Suppressor macrophage (primary cell): ENCODE data around the gene RNF5.
"Not testable (repeated sequence)": the region's sequence is repeated elsewhere in the genome, so short reads cannot be mapped to it uniquely, and the experiment has no call there.

ENCODE experiments used
- DNase-seq, 4 experiments: peaks; one replicate each; pipeline ENCODE4 v3.0.0-alpha.2; 2020 to 2022

Gene RNF5

GRCh38 chr6:32189742-32190053 is 11.5 kb downstream of the RNF5 start:
- no peak for DNase-seq

- peak; percentile 78 to 94 (median 90) for DNase-seq
Measured at GRCh38 chr6:32190054-32190851, 12.0 kb downstream of the RNF5 start, which contains the start of gene PBX2. Gene PBX2, minus strand, starts transcription at chr6:32190202. Its CDS starts 287 bp downstream, at chr6:32189915.

GRCh38 chr6:32190911-32191677 is 12.9 kb downstream of the RNF5 start:
- DNase-seq: no peak

GRCh38 chr6:32191696-32192607 is 13.7 kb downstream of the RNF5 start:
- DNase-seq: peak in 1 of 4 experiments; percentile 40

DNA sequence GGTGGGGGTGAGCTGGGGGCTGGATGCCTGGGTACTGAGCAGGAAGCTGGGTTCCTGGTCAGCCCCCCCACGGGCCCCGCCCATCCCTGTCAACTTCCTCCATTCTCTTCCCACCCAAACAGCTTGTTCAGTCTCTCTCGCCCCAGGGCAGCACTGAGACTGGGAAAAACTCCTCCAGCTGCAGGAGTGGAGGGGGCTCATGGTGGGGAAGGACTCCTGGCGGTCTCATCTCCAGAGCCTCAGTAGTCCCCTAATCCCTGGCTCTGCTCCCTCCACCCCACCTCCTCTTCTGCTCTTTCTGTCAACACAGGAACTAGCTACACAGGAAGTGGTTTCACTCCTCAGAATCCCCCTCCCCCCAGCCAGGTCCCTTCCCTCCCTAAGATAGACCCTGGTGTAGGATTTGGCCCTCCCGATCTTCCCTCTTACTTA is 14.4 kb downstream of the RNF5 start, which contains the start of gene GPSM3:
TSS of gene GPSM3 (minus strand) at position 36 of the 432 bp plus-strand sequence. CDS start 130 bp downstream, outside the sequence.
- DNase-seq: peak; percentile 60 to 85 (median 72)

DNA sequence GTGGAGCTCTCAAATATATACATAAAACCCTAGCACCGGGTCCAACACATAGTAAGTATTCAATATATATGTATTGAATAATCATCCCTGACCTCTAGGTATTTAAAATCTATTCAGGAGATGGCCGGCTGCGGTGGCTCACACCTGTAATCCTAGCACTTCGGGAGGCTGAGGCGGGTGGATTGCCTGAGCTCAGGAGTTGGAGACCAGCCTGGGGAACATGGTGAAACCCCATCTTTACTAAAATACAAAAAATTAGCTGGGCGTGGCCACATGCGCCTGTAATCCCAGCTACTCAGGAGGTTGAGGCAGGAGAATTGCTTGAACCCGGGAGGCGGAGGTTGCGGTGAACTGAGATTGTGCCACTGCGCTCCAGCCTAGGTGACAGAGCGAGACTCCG is 14.9 kb downstream of the RNF5 start:
- not testable (repeated sequence) for DNase-seq

DNA sequence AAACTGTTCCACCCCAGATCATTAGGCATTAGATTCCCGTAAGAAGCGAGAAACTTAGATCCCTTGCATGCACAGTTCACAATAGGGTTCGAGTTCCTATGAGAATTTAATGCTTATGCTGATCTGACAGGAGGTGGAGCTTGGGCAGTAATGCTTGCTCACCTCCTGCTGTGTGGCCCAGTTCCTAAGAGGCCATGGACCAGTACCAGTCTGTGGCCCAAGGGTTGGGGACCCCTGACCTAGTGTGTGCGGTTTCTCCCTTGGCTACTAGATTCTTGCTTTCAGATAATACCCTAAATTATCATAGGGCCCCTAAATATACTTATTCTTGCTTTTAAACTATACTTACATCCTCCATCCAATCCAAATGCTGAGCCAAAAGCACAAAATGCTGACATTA is 16.2 kb downstream of the RNF5 start:
- no peak for DNase-seq

GRCh38 chr6:32194825-32195651 is 16.8 kb downstream of the RNF5 start:
- DNase-seq: peak; percentile 59 to 75 (median 74)

GRCh38 chr6:32195652-32195901 is 17.4 kb downstream of the RNF5 start:
- DNase-seq: peak; percentile 100

DNA sequence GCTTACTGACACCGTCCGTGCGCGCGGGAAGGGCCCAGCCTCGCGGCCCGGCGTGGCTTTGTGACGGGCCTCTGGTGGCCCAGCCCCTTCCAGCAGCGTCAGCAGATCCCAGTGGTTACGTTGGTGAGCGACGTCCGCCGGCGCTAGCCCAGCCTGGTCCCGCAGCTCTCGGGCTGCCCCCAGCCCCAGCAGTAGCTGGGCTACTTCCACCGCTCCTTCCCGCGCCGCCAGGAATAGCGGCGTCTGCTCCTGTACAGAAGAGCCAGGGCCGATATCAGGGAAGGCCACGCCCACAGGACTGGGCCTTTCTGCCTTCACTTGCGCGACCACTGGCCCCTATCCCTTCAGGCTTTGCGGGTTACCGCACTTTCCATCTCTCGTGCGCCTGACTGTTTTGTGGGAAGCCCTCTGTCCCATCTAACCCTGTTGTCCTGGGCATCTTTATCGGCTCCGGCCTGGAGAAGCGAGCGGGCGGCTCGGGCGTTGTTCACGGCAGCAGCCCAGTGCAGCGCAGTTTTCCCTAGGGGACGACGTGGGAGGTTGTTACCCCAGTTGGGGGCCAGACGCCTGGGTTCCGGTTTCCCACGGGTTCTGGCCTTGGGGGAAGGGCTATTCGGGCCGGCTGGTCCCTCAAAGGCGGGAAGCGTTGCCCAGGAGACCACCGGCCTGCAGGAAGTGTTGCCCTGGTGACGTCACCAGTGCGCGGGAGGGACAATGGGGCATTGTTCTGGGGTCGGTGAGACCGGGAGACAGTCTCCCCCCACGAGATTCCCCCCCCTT is 17.9 kb downstream of the RNF5 start:
- peak; percentile 80 to 92 (median 89) for DNase-seq

DNA sequence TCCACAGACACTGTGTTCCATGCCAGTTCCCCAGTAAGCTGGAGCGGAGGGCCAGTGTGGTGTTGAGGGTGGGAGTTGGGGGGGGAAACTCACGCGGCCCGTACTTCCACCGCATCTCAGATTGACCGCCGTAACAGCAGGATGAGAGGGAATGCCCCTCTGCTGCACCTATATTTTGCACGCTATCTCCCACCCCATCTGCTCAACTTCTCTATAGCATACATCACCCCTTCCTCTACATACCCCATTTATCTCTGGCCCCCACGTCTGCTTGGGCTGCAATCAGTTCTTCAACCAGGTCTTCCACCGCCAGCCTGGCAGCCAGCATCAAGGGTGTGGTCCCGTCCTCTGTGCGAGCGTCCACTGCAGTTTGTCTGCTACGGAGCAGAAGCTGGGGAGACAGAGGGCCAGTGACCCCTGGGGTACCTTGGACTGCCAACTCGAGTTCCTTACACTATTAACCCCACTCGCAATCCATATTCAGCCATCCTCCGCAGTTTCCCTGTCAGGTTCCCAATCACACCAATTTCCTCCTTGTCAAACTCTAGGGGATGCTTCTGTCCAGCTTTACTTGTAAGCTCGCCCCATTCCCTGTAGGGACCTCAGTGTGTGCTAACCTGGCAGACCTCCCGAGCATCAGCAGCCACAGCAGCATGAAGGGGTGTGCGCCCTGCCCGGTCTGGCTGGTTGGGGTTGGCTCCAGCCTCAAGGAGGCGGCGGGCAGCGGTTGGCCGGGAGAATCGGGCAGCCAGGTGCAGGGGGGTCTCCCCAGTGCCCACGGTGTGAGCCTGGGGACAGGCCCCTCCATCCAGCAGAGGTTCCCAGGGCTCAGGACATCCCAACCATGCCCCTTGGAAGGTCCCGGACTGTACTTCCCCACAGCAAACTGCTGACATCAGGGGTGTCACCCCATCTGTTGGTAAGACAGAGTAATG is 18.7 kb downstream of the RNF5 start:
- DNase-seq: peak; percentile 68 to 85 (median 80)

DNA sequence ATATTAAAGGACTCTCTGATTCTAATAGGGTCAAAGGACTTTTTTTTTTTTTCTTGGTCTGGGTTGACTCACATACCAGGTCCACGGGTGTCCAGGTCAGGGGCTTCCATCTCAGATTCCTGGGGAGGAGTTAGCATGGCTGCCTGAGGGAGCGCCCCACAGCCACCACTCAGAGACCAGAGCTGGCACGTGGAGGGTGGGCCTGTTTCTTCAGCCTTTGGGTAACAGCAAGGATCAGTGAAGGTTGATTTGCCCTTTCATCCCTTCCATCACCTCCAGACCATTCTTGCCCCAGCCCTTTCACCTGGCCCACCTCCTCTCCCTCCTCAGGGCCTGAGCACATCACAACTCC is 20.1 kb downstream of the RNF5 start:
- no peak for DNase-seq

DNA sequence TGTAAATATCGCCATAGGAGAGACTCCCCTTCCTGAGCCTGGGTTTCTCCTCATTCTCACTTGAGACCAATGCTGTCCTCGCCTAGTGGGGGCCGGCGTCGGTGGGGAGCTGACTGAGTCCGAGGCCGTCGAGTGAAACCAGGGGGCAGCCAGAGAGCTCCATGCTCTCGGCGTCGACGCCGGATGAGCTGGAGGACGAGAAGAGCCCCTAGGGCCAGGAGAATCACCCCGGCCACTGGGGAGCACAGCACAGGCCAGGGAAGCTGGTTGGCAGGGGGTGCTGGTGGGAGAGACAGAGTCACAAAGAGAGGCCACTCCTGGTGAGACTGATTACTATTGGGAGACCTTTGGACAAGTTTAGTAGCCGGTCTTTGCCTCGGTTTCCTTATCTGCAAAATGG is 20.7 kb downstream of the RNF5 start:
- DNase-seq: no peak

GRCh38 chr6:32200711-32201475 is 22.7 kb downstream of the RNF5 start:
- DNase-seq: no peak

DNA sequence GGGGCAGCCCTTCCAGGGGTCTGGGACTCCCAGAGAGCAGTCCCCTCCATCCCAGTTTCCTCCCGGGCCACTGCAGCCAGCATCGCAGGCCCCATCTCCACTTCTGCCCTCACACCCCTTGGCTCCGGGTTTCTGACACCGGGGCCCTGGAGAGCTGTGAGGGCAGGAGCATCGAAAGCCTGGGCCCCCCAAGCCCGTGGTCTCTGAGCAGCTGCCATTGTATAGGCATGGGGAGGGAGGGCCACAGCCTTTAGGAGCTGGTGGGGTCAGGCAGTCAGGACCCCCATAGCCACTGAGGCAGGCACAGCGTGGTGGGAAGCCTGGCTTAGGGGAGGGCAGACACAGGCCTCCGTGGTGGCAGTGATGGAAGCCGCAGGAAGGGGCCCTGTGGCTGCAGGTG is 24.0 kb downstream of the RNF5 start:
- no peak for DNase-seq

DNA sequence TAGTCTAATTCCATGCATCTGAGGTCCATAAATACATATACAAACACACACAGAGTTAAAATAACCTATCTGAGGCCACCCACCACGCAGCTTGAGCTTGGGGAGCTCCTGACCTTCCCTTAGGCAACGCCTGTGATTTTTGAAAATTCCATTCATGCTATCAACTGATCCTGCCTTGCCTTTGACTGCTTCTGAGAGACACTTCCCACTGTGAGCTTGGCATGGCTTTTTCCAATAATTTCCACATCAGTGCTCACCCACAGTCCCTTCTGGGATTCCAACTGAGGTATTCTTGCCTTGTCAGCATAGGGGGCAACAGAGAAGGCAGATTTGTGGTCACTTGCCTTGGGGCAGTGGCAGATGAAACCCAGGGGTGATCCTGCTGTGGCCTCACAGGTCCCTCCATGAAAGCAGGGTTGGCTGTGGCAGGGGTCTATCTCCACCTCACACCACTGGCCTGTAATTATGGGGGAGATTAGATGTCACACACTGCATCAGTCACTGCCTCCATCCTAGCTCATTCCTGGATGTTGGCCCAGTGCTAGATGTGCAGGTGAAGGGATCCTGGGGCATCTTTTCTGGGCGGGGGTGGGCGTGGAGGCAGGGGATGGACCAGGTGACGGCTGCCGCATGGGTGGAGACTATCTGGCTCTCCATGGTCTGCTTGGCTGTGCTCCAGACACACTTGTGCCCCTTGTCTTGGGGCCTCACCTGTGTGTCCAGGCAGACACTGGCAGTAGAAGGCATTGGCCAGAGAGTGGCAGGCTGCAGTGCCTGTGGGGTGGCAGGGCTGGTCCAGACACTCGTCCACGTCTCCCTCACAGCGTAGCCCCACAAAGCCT is 25.4 kb downstream of the RNF5 start:
- DNase-seq: no peak

GRCh38 chr6:32204268-32204715 is 26.1 kb downstream of the RNF5 start:
- no peak for DNase-seq

DNA sequence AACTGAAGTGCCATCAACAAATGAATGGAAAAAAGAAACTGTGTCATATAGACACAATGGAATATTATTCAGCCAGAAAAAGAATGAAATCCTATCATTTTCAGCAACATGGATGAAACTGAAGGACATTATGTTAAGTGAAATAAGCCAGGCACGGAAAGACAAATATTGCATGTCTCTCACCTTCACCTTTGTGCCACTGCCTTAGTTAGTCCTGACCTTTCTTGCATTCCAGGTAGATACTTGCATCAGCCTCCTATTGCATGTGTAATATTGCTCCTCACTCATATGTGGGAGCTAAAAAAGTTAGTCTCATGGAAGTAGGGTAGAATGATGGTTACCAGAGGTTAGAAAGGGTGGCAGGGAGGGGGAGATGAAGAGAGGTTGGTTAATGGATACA is 30.8 kb downstream of the RNF5 start:
- no peak for DNase-seq
